ENCODE data around the gene GRID1.
A peak's percentile ranks its signal among the peaks of the same experiment; 100 is the strongest.

The GRID1 gene

GRCh38 chr10:85868627-85869499 is 497.7 kb downstream of the GRID1 start:
- Mint-ChIP-seq H3K4me1 (peaks cover 5% of the 10 kb centered on the region), H3K9me3 (no peaks in the 10 kb centered on the region), H3K36me3 (no peaks in the 10 kb centered on the region), H3K27me3 (peaks cover 61% of the 10 kb centered on the region), H3K4me3 (no peak overlapping the region), H3K27ac (no peak overlapping the region)
- ATAC-seq = no peak

- Mint-ChIP-seq H3K27ac (no peak overlapping the region), H3K9me3 (no peaks in the 10 kb centered on the region), H3K36me3 (no peaks in the 10 kb centered on the region), H3K27me3 (peaks cover 57% of the 10 kb centered on the region), H3K4me3 (no peak overlapping the region), H3K4me1 (no peaks in the 10 kb centered on the region)
- ATAC-seq = no peak
Measured at GRCh38 chr10:85864868-85865526, 501.6 kb downstream of the GRID1 start.

GRCh38 chr10:85864173-85864549 is 502.4 kb downstream of the GRID1 start:
- Mint-ChIP-seq H3K4me3 (no peak overlapping the region), H3K27me3 (peaks cover 65% of the 10 kb centered on the region), H3K9me3 (no peaks in the 10 kb centered on the region), H3K4me1 (no peaks in the 10 kb centered on the region), H3K27ac (no peak overlapping the region), H3K36me3 (no peaks in the 10 kb centered on the region)
- ATAC-seq = no peak

- Mint-ChIP-seq H3K4me1 (no peaks in the 10 kb centered on the region), H3K4me3 (no peak overlapping the region), H3K9me3 (no peaks in the 10 kb centered on the region), H3K27ac (no peak overlapping the region), H3K27me3 (peaks cover 66% of the 10 kb centered on the region), H3K36me3 (no peaks in the 10 kb centered on the region)
- ATAC-seq = no peak
Measured at GRCh38 chr10:85863301-85864172, 503.1 kb downstream of the GRID1 start.

GRCh38 chr10:85862771-85863170 is 503.8 kb downstream of the GRID1 start:
- no peaks in the 10 kb centered on the region for H3K4me1 Mint-ChIP-seq
- no peak overlapping the region for H3K4me3 Mint-ChIP-seq
- peaks cover 62% of the 10 kb centered on the region for H3K27me3 Mint-ChIP-seq
- no peaks in the 10 kb centered on the region for H3K36me3 Mint-ChIP-seq
- no peak for ATAC-seq
- no peak overlapping the region for H3K27ac Mint-ChIP-seq
- no peaks in the 10 kb centered on the region for H3K9me3 Mint-ChIP-seq

GRCh38 chr10:85861513-85862197 is 504.9 kb downstream of the GRID1 start:
- Mint-ChIP-seq H3K36me3 (no peaks in the 10 kb centered on the region), H3K27ac (no peak overlapping the region), H3K27me3 (peaks cover 51% of the 10 kb centered on the region), H3K4me1 (no peaks in the 10 kb centered on the region), H3K4me3 (no peak overlapping the region), H3K9me3 (no peaks in the 10 kb centered on the region)
- peak; percentile 15 for ATAC-seq

GRCh38 chr10:85859859-85860258 is 506.7 kb downstream of the GRID1 start:
- no peaks in the 10 kb centered on the region for H3K36me3 Mint-ChIP-seq
- ATAC-seq = no peak

GRCh38 chr10:85858776-85859515 is 507.6 kb downstream of the GRID1 start:
- H3K4me3 Mint-ChIP-seq = no peak overlapping the region
- H3K9me3 Mint-ChIP-seq = no peaks in the 10 kb centered on the region
- ATAC-seq = no peak
- peaks cover 44% of the 10 kb centered on the region for H3K27me3 Mint-ChIP-seq
- no peak overlapping the region for H3K27ac Mint-ChIP-seq
- no peaks in the 10 kb centered on the region for H3K4me1 Mint-ChIP-seq
- no peaks in the 10 kb centered on the region for H3K36me3 Mint-ChIP-seq

More at GRCh38 chr10:85859859-85860258, 506.7 kb downstream of the GRID1 start:
- no peak overlapping the region for H3K4me3 Mint-ChIP-seq
- H3K4me1 Mint-ChIP-seq = no peaks in the 10 kb centered on the region
- H3K9me3 Mint-ChIP-seq = no peaks in the 10 kb centered on the region
- peaks cover 49% of the 10 kb centered on the region for H3K27me3 Mint-ChIP-seq
- no peak overlapping the region for H3K27ac Mint-ChIP-seq

- Mint-ChIP-seq H3K27me3 (peaks cover 33% of the 10 kb centered on the region), H3K4me3 (no peak overlapping the region), H3K4me1 (no peaks in the 10 kb centered on the region), H3K36me3 (no peaks in the 10 kb centered on the region), H3K27ac (no peak overlapping the region), H3K9me3 (no peaks in the 10 kb centered on the region)
- no peak for ATAC-seq
Measured at GRCh38 chr10:85857791-85858190, 508.8 kb downstream of the GRID1 start.

- no peaks in the 10 kb centered on the region for H3K36me3 Mint-ChIP-seq
- H3K27me3 Mint-ChIP-seq = peaks cover 28% of the 10 kb centered on the region
- no peak overlapping the region for H3K4me3 Mint-ChIP-seq
- H3K4me1 Mint-ChIP-seq = no peaks in the 10 kb centered on the region
- H3K27ac Mint-ChIP-seq = no peak overlapping the region
- no peak for ATAC-seq
- H3K9me3 Mint-ChIP-seq = no peaks in the 10 kb centered on the region
Measured at GRCh38 chr10:85857305-85857704, 509.3 kb downstream of the GRID1 start.

GRCh38 chr10:85851934-85852333 is 514.7 kb downstream of the GRID1 start:
- H3K27me3 Mint-ChIP-seq = no peaks in the 10 kb centered on the region
- H3K36me3 Mint-ChIP-seq = no peaks in the 10 kb centered on the region
- no peak for ATAC-seq
- H3K4me1 Mint-ChIP-seq = no peaks in the 10 kb centered on the region
- H3K27ac Mint-ChIP-seq = no peak overlapping the region
- H3K9me3 Mint-ChIP-seq = peaks cover 5% of the 10 kb centered on the region
- no peak overlapping the region for H3K4me3 Mint-ChIP-seq

- ATAC-seq = no peak
- Mint-ChIP-seq H3K9me3 (peaks cover 5% of the 10 kb centered on the region), H3K36me3 (no peaks in the 10 kb centered on the region), H3K27me3 (no peaks in the 10 kb centered on the region), H3K27ac (no peak overlapping the region), H3K4me3 (no peak overlapping the region), H3K4me1 (no peaks in the 10 kb centered on the region)
Measured at GRCh38 chr10:85851325-85851724, 515.3 kb downstream of the GRID1 start.

GRCh38 chr10:85850736-85851135 is 515.9 kb downstream of the GRID1 start:
- Mint-ChIP-seq H3K4me3 (no peak overlapping the region), H3K36me3 (no peaks in the 10 kb centered on the region), H3K9me3 (peaks cover 5% of the 10 kb centered on the region), H3K27me3 (no peaks in the 10 kb centered on the region), H3K4me1 (no peaks in the 10 kb centered on the region), H3K27ac (no peak overlapping the region)
- ATAC-seq = no peak

- no peak overlapping the region for H3K4me3 Mint-ChIP-seq
- peaks cover 5% of the 10 kb centered on the region for H3K9me3 Mint-ChIP-seq
- H3K27me3 Mint-ChIP-seq = no peaks in the 10 kb centered on the region
- no peaks in the 10 kb centered on the region for H3K4me1 Mint-ChIP-seq
- H3K36me3 Mint-ChIP-seq = no peaks in the 10 kb centered on the region
- H3K27ac Mint-ChIP-seq = no peak overlapping the region
- no peak for ATAC-seq
Measured at GRCh38 chr10:85849315-85849714, 517.3 kb downstream of the GRID1 start.
